GM18867 (cell line): ENCODE data around the gene RSPH6A.

Experiments used
- ATAC-seq: cut with Tn5 transposase; IDR thresholded peaks from one replicate; pipeline ENCODE4 v1.9.1; 2021; ENCODE audit warnings: mild to moderate bottlenecking, moderate library complexity; ENCODE audit not compliant: unreplicated experiment

The RSPH6A gene

DNA sequence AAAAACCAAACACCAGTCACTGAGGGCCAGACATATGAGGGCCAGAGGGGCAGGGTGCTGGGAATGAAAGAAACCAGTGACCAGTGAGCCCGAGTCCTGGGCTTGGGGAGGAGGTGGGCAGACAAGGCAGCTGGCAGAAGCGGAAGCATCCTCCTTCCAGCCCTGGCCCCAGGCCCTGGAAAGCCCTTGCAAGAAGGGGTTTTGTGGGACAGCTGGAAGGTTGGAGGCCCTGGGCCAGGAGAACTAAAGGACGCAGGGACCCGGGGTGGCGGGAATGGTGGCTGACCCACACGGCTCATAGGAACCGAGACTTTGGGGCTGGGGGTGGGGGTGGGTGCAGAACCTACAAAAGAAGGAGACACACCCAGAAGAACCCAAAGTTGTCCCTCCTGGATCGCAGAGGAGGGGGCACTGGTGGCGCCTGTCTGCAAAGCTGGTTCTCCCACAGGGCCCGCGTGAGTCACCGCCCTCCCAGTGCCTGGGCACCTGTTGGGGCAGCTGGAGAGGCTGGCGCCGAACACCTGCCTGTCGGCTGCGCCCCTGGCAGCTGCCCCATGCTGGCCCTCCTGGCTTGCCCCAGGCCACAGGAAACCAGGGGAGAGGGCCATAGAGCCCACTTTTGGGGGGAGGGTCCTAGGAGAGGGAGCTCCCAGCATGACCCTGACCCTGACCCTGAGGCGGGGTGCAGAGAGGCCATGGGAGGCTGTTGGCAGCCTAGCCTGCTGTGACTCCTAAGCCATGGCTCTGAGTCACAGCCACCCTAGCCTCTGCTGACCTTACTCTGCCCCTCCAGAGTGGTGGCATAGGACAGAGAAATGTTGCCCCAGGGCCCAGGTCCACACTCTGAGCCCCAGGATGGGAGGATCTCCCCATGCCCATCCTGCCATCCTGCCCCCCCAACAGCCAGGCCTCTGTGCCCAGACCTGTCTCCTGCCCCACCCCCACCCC lies 33.6 kb downstream of the RSPH6A start:
- no peak for ATAC-seq

DNA sequence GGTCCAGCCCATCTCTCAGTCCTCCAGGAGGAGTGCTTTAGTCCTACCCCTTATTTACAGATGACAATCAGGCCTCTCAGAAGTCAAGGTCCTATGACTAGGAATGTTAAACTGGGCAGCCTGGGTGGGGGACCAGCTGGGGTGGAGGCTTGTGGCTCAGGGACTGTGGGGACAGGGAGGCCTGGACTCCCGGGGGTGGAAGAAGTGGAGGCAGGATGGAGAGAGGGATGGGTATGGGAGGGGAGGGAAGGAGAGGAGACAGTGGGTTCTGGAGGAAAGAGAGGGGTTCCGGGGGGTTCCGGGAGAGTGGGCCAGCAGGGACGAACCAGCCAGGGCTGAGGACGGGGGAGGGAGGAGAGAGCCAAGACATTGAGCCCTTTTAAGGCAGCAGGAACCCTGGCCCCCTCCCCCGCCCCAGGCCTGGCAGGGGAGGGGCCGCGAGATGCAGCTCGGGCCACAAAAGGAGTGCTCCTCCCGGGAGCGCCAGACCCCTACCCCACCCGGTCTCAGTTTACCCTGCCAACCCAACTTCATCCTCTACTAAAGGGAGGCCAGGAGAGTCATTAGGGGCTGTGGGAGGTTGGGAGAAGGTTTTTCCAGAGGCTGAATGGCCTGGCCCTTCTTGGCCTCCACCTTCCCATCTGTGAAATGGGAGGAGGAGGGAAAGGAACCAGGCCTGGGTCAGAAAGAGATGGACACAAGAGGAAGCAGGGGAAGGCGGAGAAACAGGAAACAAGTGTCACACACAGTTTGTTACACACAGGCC lies 34.5 kb downstream of the RSPH6A start:
- ATAC-seq: no peak

DNA sequence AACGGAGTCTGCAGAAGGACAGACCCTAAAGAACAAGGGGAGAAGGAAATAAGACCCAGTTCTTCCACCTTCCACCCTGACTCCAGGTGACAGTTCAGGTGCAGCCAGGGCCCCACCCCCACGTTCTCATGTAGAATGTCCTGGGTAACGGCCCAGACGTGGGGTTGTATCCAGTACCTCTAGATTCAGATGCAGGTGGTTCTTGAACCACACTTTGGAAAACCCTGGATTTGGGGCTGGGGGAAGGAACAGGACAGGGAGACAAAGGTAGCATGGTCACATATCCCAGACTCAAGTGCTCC lies 35.0 kb downstream of the RSPH6A start:
- no peak for ATAC-seq

DNA sequence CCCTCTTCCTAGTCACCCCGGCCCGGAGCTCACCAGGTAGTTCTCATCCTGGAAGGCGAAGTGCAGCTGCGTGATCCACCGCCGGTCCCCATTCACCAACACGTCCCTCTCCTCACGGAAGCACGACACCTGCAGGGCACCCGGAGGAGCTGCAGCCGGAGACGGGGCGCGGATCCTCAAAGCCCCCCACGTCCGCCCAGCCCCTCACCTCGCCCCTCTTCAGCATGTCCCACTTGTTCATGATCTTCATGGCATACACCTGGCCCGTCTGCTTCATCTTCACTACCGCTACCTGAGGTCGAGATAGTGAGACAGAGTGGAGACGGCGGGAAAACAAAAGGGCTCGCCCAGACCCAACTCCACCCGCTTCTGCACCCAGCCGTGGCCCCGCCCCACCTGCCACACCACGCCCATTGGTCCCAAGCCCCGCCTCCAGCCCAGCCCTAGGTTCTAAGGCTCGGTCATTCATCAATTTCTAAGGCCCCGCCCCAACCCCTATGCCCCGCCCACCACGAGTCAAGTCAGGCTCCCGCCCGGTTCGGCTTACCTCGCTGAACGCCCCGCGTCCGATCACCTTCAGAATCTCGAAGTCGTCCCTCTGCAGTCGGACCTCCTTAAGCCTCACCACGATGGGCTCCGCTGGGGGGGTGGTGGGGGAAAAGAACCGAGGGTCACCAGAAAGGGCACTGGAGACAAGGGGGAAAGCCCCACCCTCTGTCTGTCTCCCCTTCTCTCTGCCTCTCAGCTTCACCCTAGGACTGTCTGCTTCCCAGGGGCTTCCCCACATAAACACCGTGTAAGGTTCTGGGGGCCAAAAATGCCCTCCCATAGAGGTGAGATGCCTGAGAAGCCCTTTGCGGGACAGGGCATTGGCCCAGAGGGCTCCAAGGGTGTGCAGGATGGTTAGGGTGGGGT lies 35.6 kb downstream of the RSPH6A start:
- ATAC-seq: peak; percentile 83

DNA sequence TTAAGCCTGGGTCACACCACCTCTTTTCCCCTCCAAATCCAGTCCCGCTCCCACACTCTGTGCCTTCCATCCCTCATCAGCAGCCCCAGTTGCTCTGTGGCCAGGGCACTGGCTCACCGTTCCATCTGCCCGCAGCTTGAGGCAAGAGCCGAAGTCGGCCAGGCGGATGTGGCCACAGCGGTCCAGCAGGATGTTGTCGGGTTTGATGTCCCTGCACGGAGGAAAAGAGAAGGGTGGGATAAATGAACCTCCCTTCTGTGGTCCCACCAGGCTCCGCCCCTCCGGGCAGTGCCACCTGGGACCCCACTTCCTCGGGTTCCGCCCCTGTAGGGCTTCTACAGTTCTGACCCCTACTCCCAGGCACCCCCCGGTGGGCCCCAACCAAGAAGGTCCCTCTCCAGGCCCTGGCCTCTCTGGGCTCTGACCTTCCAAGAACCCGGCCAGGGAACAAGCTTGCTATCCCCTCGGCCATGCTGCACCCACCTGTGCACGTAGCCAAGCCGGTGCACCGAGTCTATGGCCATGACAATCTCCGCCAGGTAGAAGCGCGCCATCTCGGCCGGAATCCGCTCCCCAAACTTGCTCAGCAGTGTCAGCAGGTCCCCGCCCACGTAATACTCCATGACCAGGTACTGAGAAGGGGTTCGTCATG lies 37.0 kb downstream of the RSPH6A start:
- ATAC-seq: no peak

DNA sequence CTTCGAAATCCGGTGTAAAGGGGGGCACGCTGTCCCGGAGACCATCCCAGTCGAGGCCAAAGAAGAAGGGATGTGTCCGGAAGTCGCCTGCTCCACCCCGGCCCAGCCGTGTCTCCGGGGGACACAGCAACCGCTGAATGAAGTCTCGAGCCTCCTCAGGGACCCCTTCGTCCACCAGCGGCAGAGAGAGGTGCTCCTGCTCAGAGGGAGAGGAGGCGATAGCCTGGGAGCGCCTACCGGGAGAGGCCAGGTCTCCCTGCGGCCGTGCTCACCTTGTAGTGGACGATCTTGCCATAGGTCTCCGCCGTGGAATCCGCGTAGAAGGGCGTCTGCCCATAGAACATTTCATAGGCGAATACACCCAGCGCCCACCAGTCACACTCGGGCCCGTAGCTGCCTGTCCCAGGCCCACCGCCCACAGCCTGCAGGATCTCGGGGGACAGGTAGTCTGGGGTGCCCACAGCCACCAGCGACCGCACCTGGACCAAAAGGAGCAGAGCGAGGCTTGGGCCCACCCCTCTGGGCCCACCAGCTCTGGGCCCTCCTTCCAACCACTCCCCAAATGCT lies 37.6 kb downstream of the RSPH6A start:
- ATAC-seq: no peak

DNA sequence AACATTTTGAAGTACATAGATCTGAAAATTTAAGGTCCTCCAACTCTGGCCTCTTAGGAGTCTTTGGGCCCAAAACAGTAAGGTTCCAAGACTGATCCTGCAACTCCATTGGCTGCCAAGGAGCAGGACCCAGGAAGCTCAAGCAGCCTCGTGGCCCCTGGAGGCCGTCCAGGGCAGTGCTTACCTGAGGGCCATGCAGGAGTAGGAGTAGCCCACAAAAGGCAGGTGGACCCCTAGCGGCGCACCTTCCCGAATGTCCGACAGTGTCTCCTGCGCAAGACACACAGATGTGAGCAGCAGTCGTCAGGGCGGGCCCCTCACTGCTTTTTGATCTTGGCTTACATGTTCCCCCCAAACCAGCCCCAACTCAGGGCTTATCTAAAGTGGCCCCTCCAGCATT lies 40.3 kb downstream of the RSPH6A start:
- ATAC-seq: no peak

DNA sequence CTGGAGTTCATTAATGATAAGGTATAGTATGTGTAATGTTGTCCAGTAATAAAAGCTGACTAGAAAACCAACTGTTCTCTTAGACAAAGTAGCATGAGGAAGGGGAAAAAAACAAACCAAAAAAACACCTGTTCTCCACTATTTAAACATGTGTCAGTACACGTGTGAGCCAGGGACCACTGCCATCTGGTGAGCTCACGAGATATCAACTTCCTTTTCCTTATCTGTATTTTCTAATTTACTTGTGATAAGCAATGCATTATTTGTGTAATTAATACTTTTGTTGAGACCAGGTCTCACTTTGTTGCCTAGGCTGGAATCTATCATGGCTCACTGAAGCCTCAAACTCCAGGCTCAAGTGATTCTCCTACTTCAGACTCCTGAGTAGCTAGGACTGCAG lies 41.7 kb downstream of the RSPH6A start:
- no peak for ATAC-seq

DNA sequence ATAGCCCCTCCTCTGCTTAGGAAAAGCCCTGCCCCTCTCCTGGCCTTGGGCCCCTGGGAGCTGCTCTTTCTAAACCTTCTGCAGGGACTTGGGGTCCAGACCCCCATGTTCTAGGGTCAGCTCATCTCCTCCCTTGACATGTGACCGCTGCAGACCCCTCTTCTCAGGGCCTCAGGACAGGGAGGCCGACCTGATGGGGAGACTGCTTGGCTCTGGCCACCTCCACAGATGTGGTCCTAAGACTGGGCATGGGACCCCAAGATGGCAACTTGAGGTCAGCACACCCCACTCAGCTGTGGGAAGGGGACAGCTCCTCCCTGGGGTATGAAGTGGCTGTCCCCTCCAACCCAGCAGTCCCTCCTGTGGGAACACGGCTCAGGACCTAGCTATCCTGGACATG lies 42.2 kb downstream of the RSPH6A start:
- ATAC-seq: no peak

DNA sequence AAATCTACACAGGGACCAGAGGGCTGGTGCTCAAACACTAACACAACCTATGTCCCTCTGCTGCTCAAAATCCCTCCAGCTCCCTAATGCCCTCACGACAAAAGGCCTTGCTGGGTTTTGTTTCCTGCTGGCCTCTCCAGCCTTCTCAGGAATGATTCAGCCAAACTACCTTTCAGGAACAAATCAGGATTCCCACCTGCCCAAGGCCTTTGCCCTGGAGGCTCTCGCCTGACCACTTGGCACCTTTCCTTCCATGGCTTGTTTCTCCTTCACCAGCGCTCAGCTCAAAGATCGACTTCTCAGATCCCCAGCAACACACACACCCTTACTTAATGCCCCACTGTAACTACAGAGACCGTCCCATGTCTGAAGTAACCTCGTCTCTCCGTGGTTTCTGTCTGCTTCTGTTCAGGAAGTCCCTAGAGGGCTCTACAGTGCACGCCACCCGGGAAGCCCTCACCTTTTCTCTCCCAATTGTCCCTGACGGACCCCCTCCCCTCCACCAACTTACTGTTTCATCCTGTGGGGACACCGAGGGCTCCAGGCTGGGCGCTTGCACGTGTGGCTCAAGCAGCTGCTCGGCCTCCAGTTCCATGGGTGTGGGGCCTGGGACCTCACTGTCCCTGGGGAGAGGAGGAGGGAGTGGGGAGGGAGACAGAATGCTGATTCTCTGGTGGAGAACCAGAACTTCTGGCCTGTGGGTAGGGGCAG lies 42.8 kb downstream of the RSPH6A start:
- ATAC-seq: no peak

DNA sequence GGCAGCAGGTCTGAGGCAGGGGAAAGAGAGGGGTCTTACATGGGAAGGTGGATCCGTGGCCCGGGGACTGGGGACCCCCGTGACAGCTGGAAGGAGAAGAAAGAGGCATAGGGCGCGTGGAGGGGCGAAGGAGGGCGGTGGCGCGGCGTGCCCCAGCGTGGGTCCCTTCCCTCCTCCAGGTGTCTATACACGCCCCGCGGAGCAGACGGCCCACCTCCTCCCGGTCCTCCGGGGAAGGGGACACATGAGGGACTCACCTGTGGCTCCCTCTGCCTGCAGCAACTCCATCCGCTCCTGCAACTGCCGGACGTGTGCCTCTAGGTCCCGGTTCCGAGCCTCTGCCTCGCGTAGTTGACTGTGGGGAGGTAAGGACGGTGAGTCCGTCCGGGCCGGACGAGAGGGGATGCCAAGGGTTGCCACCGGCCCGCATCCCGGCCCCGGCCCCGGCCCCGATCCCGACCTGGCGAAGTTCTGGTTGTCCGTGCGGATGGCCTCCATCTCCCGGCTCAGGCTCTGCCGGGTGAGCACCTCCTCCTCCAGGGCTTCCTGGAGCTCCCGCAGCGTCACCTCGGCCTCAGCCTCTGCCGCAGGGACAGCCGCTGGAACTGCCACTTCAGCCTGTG lies 43.7 kb downstream of the RSPH6A start:
- ATAC-seq: no peak

DNA sequence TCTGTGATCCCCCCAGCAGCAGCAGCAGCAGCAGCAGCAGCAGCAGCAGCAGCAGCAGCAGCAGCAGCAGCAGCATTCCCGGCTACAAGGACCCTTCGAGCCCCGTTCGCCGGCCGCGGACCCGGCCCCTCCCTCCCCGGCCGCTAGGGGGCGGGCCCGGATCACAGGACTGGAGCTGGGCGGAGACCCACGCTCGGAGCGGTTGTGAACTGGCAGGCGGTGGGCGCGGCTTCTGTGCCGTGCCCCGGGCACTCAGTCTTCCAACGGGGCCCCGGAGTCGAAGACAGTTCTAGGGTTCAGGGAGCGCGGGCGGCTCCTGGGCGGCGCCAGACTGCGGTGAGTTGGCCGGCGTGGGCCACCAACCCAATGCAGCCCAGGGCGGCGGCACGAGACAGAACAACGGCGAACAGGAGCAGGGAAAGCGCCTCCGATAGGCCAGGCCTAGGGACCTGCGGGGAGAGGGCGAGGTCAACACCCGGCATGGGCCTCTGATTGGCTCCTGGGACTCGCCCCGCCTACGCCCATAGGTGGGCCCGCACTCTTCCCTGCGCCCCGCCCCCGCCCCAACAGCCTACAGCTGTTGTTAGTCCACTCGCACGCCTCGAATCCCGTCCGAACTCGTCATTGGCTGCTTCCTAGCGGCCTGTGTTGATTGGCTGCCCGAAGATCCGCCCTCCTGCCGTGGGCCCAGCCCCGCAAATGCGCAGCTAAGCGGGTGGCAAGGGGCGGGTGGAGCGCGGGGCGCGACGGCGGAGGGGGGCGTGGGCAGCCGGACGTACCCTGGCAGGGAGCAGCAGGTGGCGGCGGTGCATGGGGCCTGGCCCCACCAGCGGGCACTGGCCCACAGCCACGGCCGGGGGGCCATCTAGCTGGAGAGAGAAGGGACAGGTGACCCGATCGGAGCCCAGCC lies 44.7 kb downstream of the RSPH6A start:
- ATAC-seq: peak; percentile 47

DNA sequence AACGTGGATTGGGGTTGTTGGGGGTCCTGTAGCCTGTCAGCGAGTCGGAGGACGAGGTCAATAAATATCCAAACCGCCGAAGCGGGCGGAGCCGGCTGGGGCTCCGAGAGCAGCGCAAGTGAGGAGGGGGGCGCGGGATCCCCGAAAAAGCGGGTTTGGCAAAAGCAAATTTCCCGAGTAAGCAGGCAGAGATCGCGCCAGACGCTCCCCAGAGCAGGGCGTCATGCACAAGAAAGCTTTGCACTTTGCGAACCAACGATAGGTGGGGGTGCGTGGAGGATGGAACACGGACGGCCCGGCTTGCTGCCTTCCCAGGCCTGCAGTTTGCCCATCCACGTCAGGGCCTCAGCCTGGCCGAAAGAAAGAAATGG lies 45.3 kb downstream of the RSPH6A start:
- ATAC-seq: peak; percentile 16

DNA sequence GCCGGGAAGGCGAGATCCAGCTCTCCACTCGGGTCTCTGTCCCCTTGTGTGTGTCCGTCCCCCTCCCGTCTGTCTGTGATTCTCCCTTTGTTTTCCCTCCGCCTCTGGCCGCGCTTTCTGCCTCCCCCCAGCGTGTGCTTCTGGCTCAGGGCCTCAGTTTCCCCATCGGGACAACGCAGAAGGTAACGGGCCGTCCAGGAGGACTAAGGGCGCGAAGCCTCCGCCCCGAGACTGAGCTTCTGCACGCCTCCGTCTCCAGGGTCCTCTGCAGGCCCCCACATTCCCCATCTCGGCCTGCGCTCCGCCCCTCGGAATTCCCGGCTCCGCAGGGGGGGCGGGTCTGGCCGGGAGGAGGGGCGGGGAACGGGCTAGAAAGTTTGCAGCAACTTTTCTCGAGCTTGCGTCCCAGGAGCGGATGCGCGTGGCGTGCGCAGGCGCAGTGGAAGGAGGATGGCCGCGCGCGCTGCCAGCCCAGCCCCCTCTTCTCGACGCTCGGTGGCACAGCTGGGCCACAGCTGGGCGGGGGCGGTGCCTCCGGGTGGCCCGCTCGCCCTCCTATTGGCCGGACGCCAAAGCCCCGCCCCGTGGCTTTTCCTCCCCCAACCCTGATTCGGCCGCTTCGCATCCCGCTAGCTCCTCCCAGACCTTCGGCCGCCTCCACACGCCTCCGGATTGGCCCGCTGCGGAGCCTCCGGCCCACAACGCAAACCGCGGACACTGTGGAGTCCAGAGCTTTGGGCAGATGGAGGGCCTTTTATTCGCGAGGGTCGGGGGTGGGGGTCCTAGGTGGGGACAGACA lies 45.9 kb downstream of the RSPH6A start, which contains the start of gene SIX5:
TSS of gene SIX5 (minus strand) at position 269 of the 799 bp plus-strand sequence. CDS start 408 bp downstream, outside the sequence.
- ATAC-seq: peak; percentile 61

DNA sequence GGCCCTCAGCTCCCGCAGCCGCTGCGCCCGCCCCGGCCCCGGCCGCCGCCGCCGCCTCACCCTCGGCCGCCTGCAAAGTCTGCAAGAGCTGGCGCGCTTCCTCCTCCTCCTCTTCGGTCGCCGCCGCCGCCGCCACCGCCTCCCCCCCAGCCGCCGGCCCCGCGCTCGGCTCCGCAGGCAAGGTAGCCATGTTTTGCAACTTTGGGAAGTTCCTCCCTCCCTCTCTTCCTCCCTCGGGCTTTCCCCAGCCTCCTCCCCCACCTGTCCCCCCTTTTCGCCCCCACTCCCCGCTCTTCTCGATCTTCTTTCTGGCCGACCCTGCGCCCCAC lies 46.5 kb downstream of the RSPH6A start:
- ATAC-seq: no peak

DNA sequence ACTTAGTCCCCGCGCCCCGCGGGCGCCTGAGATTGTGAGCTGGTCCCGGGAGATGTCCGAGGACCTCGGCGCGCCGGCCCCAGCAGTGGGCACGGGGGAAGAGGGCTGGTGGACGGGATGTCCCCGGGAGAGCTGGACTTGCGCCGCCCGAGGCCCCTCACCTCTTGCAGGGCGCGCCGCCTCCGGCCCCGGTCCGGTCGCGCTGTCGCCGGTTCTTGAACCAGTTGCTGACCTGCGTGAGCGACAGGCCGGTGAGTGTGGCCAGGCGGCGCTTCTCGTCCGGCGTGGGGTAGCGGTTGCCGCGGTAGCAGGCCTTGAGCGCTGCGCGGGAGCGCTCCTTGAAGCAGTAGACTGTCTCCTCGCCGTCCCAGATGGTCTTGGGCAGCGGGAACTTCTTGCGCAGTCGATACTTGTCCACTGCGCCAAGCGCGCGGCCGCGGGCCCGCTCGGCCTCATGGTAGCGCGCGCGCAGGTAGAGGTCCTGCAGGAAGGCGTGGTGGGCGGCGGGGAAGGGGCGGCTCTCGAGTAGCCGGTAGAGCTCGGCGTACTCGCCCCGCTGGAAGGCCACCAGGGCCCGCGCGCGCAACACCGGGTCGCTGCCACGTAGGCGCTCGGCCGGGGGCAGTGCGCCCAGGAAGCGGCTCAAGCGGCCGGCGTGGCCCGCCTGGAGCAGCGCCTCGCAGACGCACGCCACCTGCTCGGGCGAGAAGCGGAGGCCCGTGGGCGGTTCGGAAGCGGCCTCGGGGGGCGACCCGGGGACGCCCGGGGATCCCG lies 47.0 kb downstream of the RSPH6A start:
- no peak for ATAC-seq

DNA sequence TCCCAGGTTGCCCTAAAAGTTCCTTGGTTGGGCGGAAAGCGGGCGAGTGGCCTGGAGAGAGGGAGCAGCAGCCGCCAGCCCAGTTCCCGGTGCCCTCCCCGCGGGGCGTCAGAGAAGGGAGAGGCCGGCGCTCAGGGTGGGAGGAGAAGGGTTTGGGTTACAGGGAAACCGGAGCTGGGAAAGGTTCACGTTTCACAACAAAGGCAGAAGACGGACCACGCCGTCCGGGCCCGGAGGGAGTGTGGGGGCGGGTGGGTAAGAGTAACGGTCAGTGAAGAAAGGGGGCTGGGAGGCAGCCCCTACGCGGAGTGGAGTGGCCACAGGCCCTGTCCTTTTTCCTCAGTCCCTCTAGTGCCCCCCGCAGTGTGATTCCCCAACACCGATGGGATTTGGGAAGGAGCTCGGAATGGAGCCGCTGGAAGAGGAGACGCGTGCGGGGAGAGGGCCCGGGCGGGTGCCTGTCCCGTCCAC lies 47.7 kb downstream of the RSPH6A start:
- no peak for ATAC-seq
